GM18505 (cell line): ENCODE results near the gene TBC1D7.
A peak's percentile ranks its signal among the peaks of the same experiment; 100 is the strongest.

ENCODE experiments used
- ATAC-seq: cut with Tn5 transposase; IDR thresholded peaks from one replicate; pipeline ENCODE4 v1.9.1; 2021; ENCODE audit not compliant: unreplicated experiment
- POLR2A ChIP-seq: IDR thresholded peaks from 4 replicates; pipeline ENCODE4 v1.6.1; 2011; ENCODE audit warnings: borderline replicate concordance; ENCODE audit not compliant: insufficient read depth, insufficient read length; ENCODE audit errors: extremely low read depth

The TBC1D7 gene

DNA sequence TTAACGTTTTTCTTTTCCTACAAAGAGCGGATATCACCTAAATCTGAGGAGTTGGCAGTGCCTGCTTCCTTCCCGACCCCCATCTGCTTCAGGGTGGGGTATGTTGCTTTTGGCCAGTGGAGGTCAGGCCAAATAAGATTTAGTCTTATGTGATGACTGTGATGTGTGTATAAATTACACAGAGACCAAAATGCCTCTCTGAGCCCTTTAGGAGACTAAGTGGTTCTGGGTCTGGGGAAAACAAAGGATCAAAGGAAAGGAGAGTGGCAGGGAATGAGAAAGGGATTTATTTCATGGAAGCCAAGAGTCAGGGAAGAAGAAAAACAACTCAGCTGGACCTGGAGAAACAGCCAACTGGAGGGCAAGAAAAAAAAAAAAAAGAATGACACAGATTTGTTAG, 39.1 kb upstream of the TBC1D7 start:
- no peak for ATAC-seq

DNA sequence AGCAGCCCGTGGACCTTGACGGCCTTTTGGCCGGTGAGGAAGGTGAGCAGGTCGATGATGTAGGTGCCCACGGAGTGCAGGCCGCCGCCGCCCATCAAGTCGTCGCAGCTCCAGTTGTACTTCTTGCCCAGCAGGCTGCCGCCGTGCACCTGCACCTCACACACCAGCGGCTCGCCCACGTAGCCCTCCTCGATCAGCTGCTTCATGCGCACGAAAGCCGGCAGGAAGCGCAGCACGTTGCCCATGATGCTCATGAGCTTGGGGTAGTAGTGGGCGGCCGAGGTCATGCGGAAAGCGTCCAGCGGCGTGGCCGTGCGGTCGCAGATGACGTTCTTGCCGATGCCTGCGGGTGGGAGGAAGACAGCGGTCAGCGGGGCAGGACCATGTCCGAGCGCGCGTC, 37.0 kb upstream of the TBC1D7 start:
- ATAC-seq: no peak
- no peak for TF ChIP-seq POLR2A

More for the DNA sequence above, 39.1 kb upstream of the TBC1D7 start:
- TF ChIP-seq POLR2A: no peak

DNA sequence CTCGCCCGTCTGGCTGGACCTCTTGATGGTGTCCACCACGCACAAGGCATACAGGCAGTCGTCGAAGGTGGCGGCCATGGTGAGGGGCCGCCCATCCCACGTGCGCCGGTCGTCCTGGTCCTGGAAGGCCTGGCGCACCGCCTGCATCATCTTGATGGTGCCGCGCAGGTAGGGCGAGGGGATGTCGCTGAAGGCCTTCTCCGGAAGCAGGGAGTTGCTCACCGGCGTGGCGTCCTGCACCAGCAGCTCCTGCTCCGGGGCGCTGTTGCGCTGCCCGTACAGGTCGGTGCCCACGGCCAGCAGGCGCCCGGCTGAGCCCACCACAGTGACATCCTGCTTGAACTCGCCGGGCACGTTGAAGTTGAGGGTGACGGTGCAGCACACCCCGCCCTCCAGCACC, 36.5 kb upstream of the TBC1D7 start:
- TF ChIP-seq POLR2A: no peak
- ATAC-seq: no peak

DNA sequence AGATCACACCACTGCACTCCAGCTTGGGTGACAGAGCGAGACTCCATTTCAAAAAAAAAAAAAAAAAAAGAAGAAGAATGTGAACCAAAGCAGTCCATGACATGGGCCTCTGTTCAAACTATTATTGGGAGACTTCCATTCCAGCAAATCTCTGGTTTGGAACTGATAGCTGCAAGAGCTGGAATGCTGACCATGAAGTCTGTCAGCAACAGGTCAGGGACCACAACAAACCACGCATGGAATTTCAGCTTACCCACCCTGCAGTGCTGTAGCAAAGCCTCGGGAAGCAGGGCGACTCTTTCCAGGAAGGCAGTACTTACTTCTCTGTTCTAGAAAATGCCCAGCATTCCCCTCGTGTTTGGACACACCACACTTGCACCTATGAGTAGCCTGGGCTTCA, 34.1 kb upstream of the TBC1D7 start:
- ATAC-seq: no peak
- no peak for TF ChIP-seq POLR2A

DNA sequence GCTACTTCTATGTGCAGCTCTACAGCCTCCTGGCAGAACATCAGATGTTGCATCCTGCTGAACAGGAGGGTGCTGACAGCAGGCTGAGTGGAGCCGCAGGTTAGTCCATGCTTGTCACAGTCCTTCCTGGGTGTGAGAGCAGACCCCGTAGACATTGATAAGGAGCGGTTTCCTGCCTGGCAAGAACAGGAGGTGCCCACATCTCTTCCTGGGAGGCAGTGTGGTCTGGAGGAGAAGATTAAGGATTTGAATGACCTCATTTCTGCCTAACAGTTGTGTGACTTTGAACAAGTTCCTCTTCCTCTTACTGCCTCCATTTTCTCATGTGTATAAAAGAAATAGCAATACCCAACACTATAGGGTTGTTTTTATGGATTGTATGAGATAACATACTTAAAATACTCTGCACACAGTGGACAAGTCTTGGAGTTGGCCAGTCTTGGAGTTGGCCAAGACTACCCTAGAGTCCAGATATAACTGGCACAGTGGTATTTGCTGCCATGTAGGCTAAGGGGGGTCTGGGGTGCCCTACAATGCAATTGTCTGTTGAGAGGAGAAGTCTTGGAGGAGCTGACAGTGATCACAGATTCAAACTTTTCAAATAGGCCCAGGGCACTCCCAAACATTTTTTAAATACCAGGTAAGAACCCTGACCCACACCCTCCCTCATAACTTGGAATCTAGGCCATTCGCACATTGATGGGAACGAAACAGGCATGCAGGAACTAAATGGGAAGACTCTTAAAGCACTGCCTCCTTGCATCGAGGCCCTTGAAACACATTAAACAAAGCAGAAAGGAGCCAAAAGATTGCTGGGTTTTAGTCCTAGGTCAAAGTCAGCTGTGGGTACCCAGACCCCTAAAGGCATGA, 32.6 kb upstream of the TBC1D7 start:
- no peak for ATAC-seq
- no peak for TF ChIP-seq POLR2A

DNA sequence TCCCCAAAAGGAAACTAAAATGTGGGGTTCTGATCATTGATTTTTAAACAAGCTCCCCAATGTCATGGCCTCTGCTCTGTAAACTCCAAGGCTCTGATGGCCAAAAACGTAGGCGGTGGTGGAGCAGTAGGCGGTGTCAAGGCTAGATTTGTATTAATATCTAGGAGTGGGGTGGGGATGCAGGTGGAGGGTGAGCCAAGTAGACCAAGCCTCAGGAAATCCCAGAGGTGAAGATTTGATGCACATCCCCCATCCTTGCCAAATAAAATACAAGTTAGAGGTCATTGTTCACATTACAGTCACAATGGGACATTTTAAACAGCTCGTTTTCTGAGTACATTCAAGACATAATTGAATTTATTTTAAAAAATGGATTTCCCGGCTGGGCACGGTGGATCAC, 30.9 kb upstream of the TBC1D7 start:
- ATAC-seq: no peak
- TF ChIP-seq POLR2A: no peak

DNA sequence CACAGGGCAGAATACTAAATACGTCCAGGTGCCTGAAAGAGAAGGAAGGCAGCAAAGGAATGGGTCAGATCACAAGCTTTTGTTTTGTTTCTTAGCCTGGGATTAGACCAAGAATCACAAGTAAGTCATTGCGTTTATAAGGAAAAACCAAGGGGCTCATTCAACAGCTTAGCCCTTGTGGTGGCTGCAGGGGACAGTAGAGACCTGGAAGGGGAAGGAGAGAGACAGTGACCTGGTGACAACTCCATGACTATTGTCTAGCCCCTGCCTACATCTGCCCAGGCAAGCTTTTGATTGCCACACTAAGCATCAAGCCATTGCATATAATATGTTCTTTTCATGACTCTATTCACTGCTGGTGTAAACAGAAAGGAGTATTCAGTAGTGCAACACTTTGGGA, 30.2 kb upstream of the TBC1D7 start:
- no peak for ATAC-seq
- no peak for TF ChIP-seq POLR2A

DNA sequence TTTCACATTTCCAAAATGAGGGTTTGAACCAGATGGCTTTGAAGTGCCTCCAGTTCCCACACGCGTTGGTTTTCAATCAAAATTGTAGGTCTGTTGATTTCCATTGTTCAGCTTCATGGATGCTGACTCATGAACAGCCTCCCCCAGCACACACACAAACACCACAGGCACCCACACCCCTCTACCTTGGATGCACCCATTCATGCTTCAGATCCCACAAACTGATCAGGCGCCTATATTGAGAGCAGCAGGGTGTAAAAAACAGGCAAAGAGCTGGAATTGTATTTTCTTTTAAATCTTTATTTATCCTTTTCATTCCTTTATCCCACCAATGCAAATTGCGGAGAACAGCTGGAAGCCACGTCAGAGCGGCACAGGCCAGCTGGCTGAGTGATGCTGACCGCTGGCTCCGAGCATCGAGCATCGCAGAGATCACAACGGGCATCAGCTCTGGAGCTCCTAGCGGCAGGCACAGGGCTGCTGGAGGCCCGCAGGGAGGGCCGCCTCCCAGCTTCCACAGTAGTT, 29.3 kb upstream of the TBC1D7 start:
- no peak for ATAC-seq
- no peak for TF ChIP-seq POLR2A

DNA sequence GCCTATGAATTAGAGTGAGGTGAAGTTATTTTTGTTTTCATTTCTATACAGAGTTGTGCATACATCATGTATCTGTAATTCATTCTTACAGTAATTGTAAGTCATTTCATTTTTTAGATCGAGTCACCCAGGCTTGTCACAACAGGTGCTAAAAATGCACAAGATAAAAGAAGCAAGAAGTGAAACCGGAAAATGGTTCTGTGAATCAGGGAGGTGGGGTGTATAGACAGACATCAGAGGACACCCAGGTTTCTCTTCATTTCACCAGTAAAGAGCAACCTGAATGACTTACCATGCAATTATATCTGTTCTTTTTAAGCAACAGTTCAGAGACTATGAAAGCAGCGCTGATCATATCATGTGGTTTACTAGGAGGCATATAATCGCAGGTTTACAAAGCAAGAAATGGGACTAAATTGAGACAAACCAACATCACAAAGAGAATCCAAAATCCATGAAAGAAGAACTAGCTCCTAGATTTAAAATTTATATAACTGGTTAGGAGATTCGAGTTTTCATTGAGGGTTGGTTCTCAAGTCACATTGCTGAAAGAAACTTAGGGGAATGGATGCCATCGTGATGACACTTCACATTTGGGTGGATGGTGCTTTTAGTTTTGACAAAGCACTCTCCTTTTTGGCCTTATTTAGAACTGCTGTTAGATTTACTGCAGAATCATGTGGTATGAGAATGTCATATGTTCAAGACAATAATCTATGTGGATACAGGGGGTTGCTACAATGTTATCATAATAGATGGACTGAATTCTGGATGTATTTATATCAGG, 27.9 kb upstream of the TBC1D7 start:
- peak; percentile 83 for ATAC-seq
- peak; percentile 46 for TF ChIP-seq POLR2A

DNA sequence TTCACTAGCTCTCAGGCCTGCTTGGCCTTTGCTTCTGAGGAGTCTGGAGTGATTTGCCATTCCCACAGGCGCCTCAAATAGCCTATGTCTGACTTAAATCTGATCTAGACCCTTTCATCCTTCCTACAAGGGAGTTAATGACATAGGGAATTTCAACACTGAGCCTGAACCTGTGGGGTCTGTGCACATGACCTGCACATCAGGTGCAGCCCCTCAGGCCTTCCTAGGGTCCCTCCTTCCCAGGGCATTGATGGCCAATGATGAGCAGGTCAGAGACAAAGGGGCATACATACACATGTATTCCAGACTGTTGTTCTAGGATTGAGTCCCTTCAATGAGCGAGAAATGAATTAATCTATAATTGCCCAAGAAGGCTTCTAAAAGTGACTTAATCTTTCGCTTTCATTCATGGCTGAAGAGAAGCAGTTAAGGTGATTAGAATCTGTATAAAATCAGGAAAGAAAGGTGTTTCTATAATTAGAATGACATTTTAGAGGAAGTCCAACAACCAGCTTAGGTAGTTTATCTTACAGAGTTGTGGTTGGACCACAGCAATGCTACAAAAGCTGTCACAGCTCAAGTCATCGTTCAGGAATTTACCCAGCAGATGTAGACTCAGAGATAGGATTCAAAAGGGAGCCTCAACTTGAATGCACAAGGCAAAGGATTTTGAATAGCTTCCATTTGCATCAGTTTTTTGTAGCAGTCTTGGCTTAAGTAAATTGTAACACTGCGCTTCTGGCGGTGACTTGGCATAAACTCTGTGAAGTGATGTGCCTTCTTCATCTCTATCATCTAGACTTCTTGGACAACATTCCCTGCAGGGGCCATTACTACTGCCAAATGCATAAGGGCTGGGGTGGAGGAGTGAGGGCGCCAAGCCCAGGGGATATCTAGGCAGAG, 27.0 kb upstream of the TBC1D7 start:
- ATAC-seq: peak; percentile 37
- no peak for TF ChIP-seq POLR2A

DNA sequence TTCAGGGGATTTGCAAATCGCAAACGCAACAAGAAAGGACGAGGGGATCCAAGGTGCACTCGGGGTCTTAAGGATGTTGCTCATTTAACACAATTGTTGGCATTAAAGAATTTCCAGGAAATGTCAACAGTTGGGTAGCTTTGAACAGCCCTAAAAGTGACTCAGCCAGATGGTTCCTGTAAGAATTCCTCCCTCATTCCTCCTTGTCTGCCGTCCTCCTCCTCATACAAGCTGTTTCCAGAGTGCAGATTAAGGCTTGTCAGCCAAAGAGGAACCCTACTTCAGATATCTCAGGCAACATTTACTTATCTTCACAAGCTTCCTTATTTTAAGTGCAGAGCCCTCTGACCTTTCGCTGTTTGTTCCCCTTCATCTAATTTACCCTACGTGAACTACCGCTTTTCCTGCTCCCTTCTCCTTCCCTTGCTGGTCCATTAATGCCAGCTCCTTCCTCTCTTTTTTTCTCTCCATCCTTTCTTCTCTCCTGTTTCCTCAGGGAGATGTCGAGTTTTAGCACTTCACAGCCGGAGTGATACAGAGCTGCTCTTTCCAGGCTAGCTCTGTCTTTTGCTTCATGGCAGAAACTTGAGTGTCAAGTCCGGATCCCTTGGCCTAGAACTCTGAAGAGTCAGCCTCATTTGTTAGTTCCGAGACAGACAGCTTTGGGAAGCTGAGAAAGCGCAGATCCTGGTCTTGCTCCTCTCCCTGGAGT, 26.1 kb upstream of the TBC1D7 start:
- no peak for ATAC-seq
- TF ChIP-seq POLR2A: no peak

DNA sequence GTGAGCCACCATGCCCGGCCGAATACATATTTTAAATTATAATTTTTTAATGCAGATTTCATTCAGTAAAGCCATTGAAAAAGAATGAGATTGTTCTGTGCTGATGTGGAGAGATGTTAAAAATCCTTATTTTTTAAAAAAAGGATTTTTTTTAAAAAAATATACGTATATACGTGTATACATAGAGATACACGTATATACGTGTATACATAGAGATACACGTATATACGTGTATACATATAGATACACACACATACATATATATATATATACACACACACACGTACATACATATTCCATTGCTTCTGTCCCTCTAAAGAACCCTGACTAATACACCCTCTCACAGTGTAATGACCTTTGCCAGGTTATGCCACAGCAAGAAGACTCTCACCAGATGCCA, 23.8 kb upstream of the TBC1D7 start:
- no peak for TF ChIP-seq POLR2A
- no peak for ATAC-seq
